PC-9 (cell line): ENCODE data around the gene FBXO38. TPM values are rescaled to one million over a fixed set of nuclear protein-coding genes. Genes with fewer than 3 reads are reported as not detected.

Source experiments
- BruUV-seq: library from RNA; stranded (reverse); fragments of 400-500 nt; replicated peaks from 2 replicates; lab custom pipeline; 2021; lab: Mats Ljungman, UMichigan
- CTCF ChIA-PET: fragments of 300-600 bp; sonication (Branson Sonifier 250); formaldehyde crosslinking; loops from one replicate; lab custom pipeline; 2022; ENCODE audit warnings: antibody characterized with exemption; lab: Charles Lee
- POLR2A ChIA-PET: fragments of 300-600 bp; sonication (Branson Sonifier 250); formaldehyde crosslinking; loops from one replicate; lab custom pipeline; 2022; ENCODE audit warnings: antibody characterized with exemption; ENCODE audit not compliant: unreplicated experiment; lab: Charles Lee
- DNase-seq, 2 experiments: peaks; one replicate each; pipeline versions ENCODE4 v3.0.0 to v3.0.0-alpha.2; 2015 to 2022; ENCODE audit warnings: mixed read lengths in 1 of 2
- H2AFZ ChIP-seq: fragments of 200-600 bp; sonication (generic); 2 replicates; pipeline ENCODE4 v1.8.1; 2017; ENCODE audit warnings: antibody characterized with exemption
- H3F3A ChIP-seq: fragments of 200-600 bp; sonication (generic); 2 replicates; pipeline ENCODE4 v1.8.1; 2017; ENCODE audit warnings: antibody characterized with exemption, mild to moderate bottlenecking, low read depth; ENCODE audit not compliant: insufficient read depth
- H3K27ac ChIP-seq: fragments of 200-600 bp; sonication (generic); 2 replicates; pipeline ENCODE4 v1.6.1; 2016; ENCODE audit warnings: mixed run types
- H3K27me3 ChIP-seq: fragments of 200-600 bp; sonication (generic); 2 replicates; pipeline ENCODE4 v1.6.1; 2016; ENCODE audit warnings: low read depth, mixed run types; ENCODE audit not compliant: insufficient read depth
- H3K36me3 ChIP-seq: fragments of 200-600 bp; sonication (generic); 2 replicates; pipeline ENCODE4 v1.6.1; 2016; ENCODE audit warnings: low read depth, mixed run types
- H3K4me1 ChIP-seq: fragments of 200-600 bp; sonication (generic); replicated peaks from 2 replicates; pipeline ENCODE4 v1.6.1; 2016; ENCODE audit warnings: mixed run types; ENCODE audit not compliant: insufficient read depth
- H3K4me2 ChIP-seq: fragments of 200-600 bp; sonication (generic); 2 replicates; pipeline ENCODE4 v1.6.1; 2017; ENCODE audit warnings: mixed run types
- H3K4me3 ChIP-seq: fragments of 200-600 bp; sonication (generic); 2 replicates; pipeline ENCODE4 v1.6.1; 2016; ENCODE audit warnings: mixed run types
- H3K79me2 ChIP-seq: fragments of 200-600 bp; sonication (generic); 2 replicates; pipeline ENCODE4 v1.6.1; 2017; ENCODE audit warnings: low read depth, mixed run types
- H3K9me2 ChIP-seq: fragments of 200-600 bp; sonication (generic); 2 replicates; pipeline ENCODE4 v1.8.1; 2017; ENCODE audit warnings: mild to moderate bottlenecking; ENCODE audit not compliant: insufficient read depth
- H3K9me3 ChIP-seq: fragments of 200-600 bp; sonication (generic); 2 replicates; pipeline ENCODE4 v1.8.1; 2016; ENCODE audit warnings: low read depth; ENCODE audit not compliant: insufficient read depth
- H4K20me1 ChIP-seq: fragments of 200-600 bp; sonication (generic); 2 replicates; pipeline ENCODE4 v1.8.1; 2017; ENCODE audit not compliant: insufficient read depth
- CTCF ChIP-seq: fragments of 200-600 bp; sonication (generic); conservative IDR thresholded peaks from 2 replicates; pipeline ENCODE4 v1.6.1; 2017; ENCODE audit warnings: mixed run types, antibody characterized with exemption, mild to moderate bottlenecking, moderate library complexity
- EZH2 ChIP-seq: fragments of 200-600 bp; sonication (generic); IDR thresholded peaks from 2 replicates; pipeline ENCODE4 v1.8.0; 2017; ENCODE audit warnings: antibody characterized with exemption, low read depth
- intact Hi-C: fragments of 100-400 bp; cut with micrococcal nuclease; formaldehyde crosslinking; loops from one replicate; pipeline ENCODE4 v1.10.0; 2022; ENCODE audit not compliant: unreplicated experiment
- total RNA-seq: library from RNA; stranded (reverse); gene quantifications from 2 replicates; pipeline ENCODE4 v1.2.3, GENCODE V29; 2021

The FBXO38 gene
- total RNA-seq, 1 experiment from 2014 or later: 49.8 TPM

GRCh38 chr5:148459669-148460068, 75.9 kb downstream of the FBXO38 start:
- TF ChIP-seq EZH2 (no peak), CTCF (no peak)
- H3K79me2 ChIP-seq: no peaks in the 10 kb centered on the region
- H3K9me2 ChIP-seq: no peaks in the 10 kb centered on the region; the same call in 1 of the 2 replicates
- no peak for DNase-seq
- no TSS peak for BruUV-seq
- H3K36me3 ChIP-seq: no peaks in the 10 kb centered on the region
- no peak overlapping the region for H3K4me2 ChIP-seq
- no peaks in the 10 kb centered on the region for H3K9me3 ChIP-seq
- H3K27me3 ChIP-seq: no peaks in the 10 kb centered on the region
- H3F3A ChIP-seq: no peaks in the 10 kb centered on the region
- no peak overlapping the region for H3K4me3 ChIP-seq
- ChIA-PET POLR2A (no interaction called here), CTCF (no interaction called here)
- H3K4me1 ChIP-seq: no peaks in the 10 kb centered on the region
- intact Hi-C loops: no loop called here
- no peak overlapping the region for H3K27ac ChIP-seq
- H4K20me1 ChIP-seq: no peaks in the 10 kb centered on the region
- no peak overlapping the region for H2AFZ ChIP-seq

GRCh38 chr5:148465381-148466235, 81.8 kb downstream of the FBXO38 start:
- Histone ChIP-seq H3K4me3 (no peak overlapping the region), H3K27ac (no peak overlapping the region), H3F3A (no peaks in the 10 kb centered on the region), H3K9me3 (no peaks in the 10 kb centered on the region), H4K20me1 (no peaks in the 10 kb centered on the region), H2AFZ (0 out of 2 replicates have a peak overlapping the region, but pooled peaks have one; percentile 36), H3K4me2 (no peak overlapping the region), H3K79me2 (no peaks in the 10 kb centered on the region), H3K36me3 (no peaks in the 10 kb centered on the region), H3K27me3 (no peaks in the 10 kb centered on the region), H3K9me2 (no peaks in the 10 kb centered on the region; the same call in 1 of the 2 replicates), H3K4me1 (no peaks in the 10 kb centered on the region)
- no TSS peak for BruUV-seq
- ChIA-PET CTCF (no interaction called here), POLR2A (no interaction called here)
- intact Hi-C loops: no loop called here
- DNase-seq: no peak
- no peak for TF ChIP-seq CTCF
- TF ChIP-seq EZH2: no peak

- no peaks in the 10 kb centered on the region for H3K9me3 ChIP-seq
- H3K9me2 ChIP-seq: no peaks in the 10 kb centered on the region; the same call in 1 of the 2 replicates
- TF ChIP-seq EZH2 (no peak), CTCF (no peak)
- DNase-seq: no peak
- H3K27me3 ChIP-seq: no peaks in the 10 kb centered on the region
- no peak overlapping the region for H3K4me2 ChIP-seq
- H3K36me3 ChIP-seq: no peaks in the 10 kb centered on the region
- no peaks in the 10 kb centered on the region for H3K4me1 ChIP-seq
- POLR2A ChIA-PET: no interaction called here
- H3K4me3 ChIP-seq: no peak overlapping the region
- BruUV-seq: no TSS peak
- no peaks in the 10 kb centered on the region for H4K20me1 ChIP-seq
- H3K79me2 ChIP-seq: no peaks in the 10 kb centered on the region
- CTCF ChIA-PET: no interaction called here
- intact Hi-C loops: no loop called here
- H3K27ac ChIP-seq: no peak overlapping the region
- no peak overlapping the region for H2AFZ ChIP-seq
- H3F3A ChIP-seq: no peaks in the 10 kb centered on the region
These were observed 82.5 kb downstream of the FBXO38 start for GRCh38 chr5:148466236-148466580.
